K562 (cell line): ENCODE data around the gene HOXD1. TPM values are rescaled to one million over a fixed set of nuclear protein-coding genes. Genes with fewer than 3 reads are reported as not detected.
A peak's percentile ranks its signal among the peaks of the same experiment; 100 is the strongest.

ENCODE experiments used
- ESRRA ChIP-seq: fragments of 450-650 bp; IDR thresholded peaks from 2 replicates; pipeline ENCODE4 v1.6.1; 2014; ENCODE audit warnings: low read depth, mild to moderate bottlenecking, moderate library complexity, borderline replicate concordance
- ETV6 ChIP-seq, 3 experiments: fragments of 150-350 bp in 1 of 3; sonication (generic) in 1 of 3; formaldehyde crosslinking in 1 of 3; IDR thresholded peaks; 2 replicates each; pipeline versions ENCODE4 v1.6.1 to v1.8.0; 2014 to 2022; ENCODE audit warnings: borderline replicate concordance in 2 of 3, low read depth in 2 of 3, antibody characterized with exemption in 1 of 3, low read length in 1 of 3, mild to moderate bottlenecking in 1 of 3, missing genetic modification reagents in 1 of 3
- GATAD2B ChIP-seq: fragments of 450-650 bp; IDR thresholded peaks from 2 replicates; pipeline ENCODE4 v1.6.1; 2017; ENCODE audit warnings: mild to moderate bottlenecking, borderline replicate concordance
- MTF1 ChIP-seq: fragments of 250-450 bp; sonication (Bioruptor Pico); IDR thresholded peaks from 2 replicates; pipeline ENCODE4 v1.9.0; 2021; ENCODE audit warnings: moderate library complexity, mild to moderate bottlenecking, inconsistent platforms, borderline replicate concordance
- NFIX ChIP-seq: fragments of 250-450 bp; sonication (Bioruptor Pico); IDR thresholded peaks from 2 replicates; pipeline ENCODE4 v1.4.0; 2020; ENCODE audit warnings: low read depth, mild to moderate bottlenecking, moderate library complexity
- NR3C1 ChIP-seq: sonication (generic); formaldehyde crosslinking; IDR thresholded peaks from 2 replicates; pipeline ENCODE4 v1.8.1; 2022; ENCODE audit warnings: missing genetic modification reagents
- SMAD3 ChIP-seq: fragments of 450-650 bp; formaldehyde crosslinking; conservative IDR thresholded peaks from 2 replicates; pipeline ENCODE4 v1.4.0; 2020; ENCODE audit warnings: mild to moderate bottlenecking
- SNIP1 ChIP-seq: fragments of 450-650 bp; IDR thresholded peaks from 2 replicates; pipeline ENCODE4 v1.7.1; 2017; ENCODE audit warnings: low read depth, mild to moderate bottlenecking
- TCF7L2 ChIP-seq: fragments of 150-350 bp; IDR thresholded peaks from 2 replicates; pipeline ENCODE4 v1.6.1; 2016; ENCODE audit warnings: low read depth, mild to moderate bottlenecking, low read length, moderate library complexity
- ZNF324 ChIP-seq: fragments of 250-450 bp; sonication (Bioruptor Pico); IDR thresholded peaks from 2 replicates; pipeline ENCODE4 v1.4.0; 2020; ENCODE audit warnings: mild to moderate bottlenecking
- polyA plus RNA-seq, 8 experiments: library from polyadenylated mRNA; depleted of rRNA in 4 of 8; stranded (reverse) in 5 of 8; unstranded in 3 of 8; fragments of >200 nt; fragmentation: Nextera tagmentation in 2 of 8; fragmentation: Illumina TruSeq in 1 of 8; extraction: Ambion mirVana in 2 of 8; extraction: Trizol in 1 of 8; gene quantifications; 2 replicates each; pipeline versions ENCODE4 v1.2.1 to v1.2.3, GENCODE V29; 2011 to 2014; ENCODE audit warnings: inconsistent platforms in 1 of 8, missing spikeins in 1 of 8
- total RNA-seq, 7 experiments: library from RNA; depleted of rRNA in 6 of 7; stranded (reverse); fragments of >200 nt in 6 of 7; fragmentation: Illumina TruSeq in 2 of 7; extraction: Trizol in 2 of 7; gene quantifications; 2 replicates each; pipeline versions ENCODE4 v1.2.1 to v1.2.3, GENCODE V29; 2011 to 2021; ENCODE audit warnings: low replicate concordance in 1 of 7
- TF ChIP-seq, protein P1 (sequence below), 2 experiments: fragments of 150-350 bp in 1 of 2; IDR thresholded peaks; 2 replicates each; pipeline ENCODE4 v1.6.1; 2012 to 2016; ENCODE audit warnings: low read depth in 2 of 2, low read length in 2 of 2, mild to moderate bottlenecking in 1 of 2, moderate library complexity in 1 of 2
- TF ChIP-seq, protein P2 (sequence below), 3 experiments: IDR thresholded peaks in 2 of 3; conservative IDR thresholded peaks in 1 of 3; 2 replicates each; pipeline ENCODE4 v1.5.1; 2011 to 2012; ENCODE audit warnings: low read length in 3 of 3, mild to moderate bottlenecking in 3 of 3, control low read depth in 2 of 3, improper control_type of control experiment in 1 of 3, inconsistent platforms in 1 of 3, low read depth in 1 of 3, mixed read lengths in 1 of 3, moderate library complexity in 1 of 3; ENCODE audit not compliant: insufficient read depth in 2 of 3
- TF ChIP-seq, protein P3 (sequence below): fragments of 250-450 bp; sonication (Bioruptor Pico); IDR thresholded peaks from 2 replicates; pipeline ENCODE4 v1.8.0; 2022; ENCODE audit warnings: inconsistent platforms
- TF ChIP-seq, protein P4 (sequence below): fragments of 450-650 bp; formaldehyde crosslinking; IDR thresholded peaks from 2 replicates; pipeline ENCODE4 v1.4.0; 2022; ENCODE audit warnings: mild to moderate bottlenecking, moderate library complexity

Gene HOXD1
- total and polyA plus RNA-seq, 9 of the 15 experiments (the other 6 are each of a cell fraction or from before 2014, with no cell fraction given), result not detected

DNA sequence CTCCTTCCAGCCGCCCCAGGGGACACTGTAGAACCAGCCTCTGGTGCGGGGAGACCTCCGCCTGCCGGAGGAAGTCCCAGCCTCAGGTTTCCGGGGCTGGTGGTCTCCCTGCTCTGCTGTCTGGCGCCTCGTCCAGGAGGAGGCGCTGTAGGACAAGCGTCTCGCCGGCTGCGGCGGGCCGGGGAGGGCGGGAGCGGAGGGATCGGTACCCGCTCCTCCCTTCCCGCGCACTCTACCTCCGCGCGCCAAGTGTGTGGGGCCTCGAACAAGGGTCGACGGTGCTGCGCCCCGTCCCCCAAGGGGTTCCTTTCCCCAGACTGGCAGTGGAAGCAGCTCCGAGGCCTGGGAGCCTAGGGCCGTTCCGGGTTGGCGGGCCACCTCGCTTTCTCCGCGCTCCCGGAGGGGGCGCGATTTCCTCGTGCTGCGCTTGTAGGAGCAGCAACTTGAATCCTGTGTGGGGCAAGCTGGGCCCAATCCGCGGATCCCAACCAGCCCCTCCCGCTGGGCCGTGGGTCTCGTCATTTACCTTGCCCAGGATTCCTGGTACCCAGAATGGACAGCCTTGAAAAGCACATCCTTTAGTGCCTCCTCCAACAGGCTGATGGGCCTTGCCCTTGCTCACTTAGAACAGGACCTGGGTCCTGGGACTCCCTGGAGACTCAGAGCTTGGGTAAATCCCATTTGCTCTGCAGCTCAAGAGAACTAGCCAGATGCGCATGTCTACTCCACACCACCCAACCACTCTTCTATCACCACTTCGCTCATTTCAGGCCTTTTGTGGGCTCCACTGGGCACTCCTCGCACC is 47.8 kb upstream of the HOXD1 start (continued):
- TF ChIP-seq, protein P1, sequence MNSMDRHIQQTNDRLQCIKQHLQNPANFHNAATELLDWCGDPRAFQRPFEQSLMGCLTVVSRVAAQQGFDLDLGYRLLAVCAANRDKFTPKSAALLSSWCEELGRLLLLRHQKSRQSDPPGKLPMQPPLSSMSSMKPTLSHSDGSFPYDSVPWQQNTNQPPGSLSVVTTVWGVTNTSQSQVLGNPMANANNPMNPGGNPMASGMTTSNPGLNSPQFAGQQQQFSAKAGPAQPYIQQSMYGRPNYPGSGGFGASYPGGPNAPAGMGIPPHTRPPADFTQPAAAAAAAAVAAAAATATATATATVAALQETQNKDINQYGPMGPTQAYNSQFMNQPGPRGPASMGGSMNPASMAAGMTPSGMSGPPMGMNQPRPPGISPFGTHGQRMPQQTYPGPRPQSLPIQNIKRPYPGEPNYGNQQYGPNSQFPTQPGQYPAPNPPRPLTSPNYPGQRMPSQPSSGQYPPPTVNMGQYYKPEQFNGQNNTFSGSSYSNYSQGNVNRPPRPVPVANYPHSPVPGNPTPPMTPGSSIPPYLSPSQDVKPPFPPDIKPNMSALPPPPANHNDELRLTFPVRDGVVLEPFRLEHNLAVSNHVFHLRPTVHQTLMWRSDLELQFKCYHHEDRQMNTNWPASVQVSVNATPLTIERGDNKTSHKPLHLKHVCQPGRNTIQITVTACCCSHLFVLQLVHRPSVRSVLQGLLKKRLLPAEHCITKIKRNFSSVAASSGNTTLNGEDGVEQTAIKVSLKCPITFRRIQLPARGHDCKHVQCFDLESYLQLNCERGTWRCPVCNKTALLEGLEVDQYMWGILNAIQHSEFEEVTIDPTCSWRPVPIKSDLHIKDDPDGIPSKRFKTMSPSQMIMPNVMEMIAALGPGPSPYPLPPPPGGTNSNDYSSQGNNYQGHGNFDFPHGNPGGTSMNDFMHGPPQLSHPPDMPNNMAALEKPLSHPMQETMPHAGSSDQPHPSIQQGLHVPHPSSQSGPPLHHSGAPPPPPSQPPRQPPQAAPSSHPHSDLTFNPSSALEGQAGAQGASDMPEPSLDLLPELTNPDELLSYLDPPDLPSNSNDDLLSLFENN (IDR thresholded peaks at IDR 0.05; ENCODE audit: low read depth in 2 of 2, low read length in 2 of 2), result no peak
- TF ChIP-seq NFIX (CRISPR knock-in tag) (no peak), ETV6 (IDR thresholded peaks at IDR 0.05; ENCODE audit: borderline replicate concordance in 1 of 2, low read depth in 2 of 2, low read length in 1 of 2) (no peak), ETV6 (CRISPR knock-in tag; IDR thresholded peaks at IDR 0.05; ENCODE audit: borderline replicate concordance) (no peak), TCF7L2 (no peak), ZNF324 (CRISPR knock-in tag) (no peak), SNIP1 (no peak), GATAD2B (no peak), ESRRA (0 out of 2 replicates have a peak, but pooled peaks have one; percentile 43), SMAD3 (CRISPR knock-in tag) (no peak), NR3C1 (CRISPR knock-in tag) (no peak), MTF1 (CRISPR knock-in tag) (no peak)
- TF ChIP-seq, protein P2, sequence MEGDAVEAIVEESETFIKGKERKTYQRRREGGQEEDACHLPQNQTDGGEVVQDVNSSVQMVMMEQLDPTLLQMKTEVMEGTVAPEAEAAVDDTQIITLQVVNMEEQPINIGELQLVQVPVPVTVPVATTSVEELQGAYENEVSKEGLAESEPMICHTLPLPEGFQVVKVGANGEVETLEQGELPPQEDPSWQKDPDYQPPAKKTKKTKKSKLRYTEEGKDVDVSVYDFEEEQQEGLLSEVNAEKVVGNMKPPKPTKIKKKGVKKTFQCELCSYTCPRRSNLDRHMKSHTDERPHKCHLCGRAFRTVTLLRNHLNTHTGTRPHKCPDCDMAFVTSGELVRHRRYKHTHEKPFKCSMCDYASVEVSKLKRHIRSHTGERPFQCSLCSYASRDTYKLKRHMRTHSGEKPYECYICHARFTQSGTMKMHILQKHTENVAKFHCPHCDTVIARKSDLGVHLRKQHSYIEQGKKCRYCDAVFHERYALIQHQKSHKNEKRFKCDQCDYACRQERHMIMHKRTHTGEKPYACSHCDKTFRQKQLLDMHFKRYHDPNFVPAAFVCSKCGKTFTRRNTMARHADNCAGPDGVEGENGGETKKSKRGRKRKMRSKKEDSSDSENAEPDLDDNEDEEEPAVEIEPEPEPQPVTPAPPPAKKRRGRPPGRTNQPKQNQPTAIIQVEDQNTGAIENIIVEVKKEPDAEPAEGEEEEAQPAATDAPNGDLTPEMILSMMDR (IDR thresholded peaks at IDR 0.05 in 2 of 3, conservative IDR thresholded peaks at IDR 0.05 in 1 of 3; ENCODE audit: insufficient read depth in 2 of 3, low read depth in 1 of 3, low read length in 3 of 3), result peak; percentile 84 to 95 (median 91)
- TF ChIP-seq, protein P3, sequence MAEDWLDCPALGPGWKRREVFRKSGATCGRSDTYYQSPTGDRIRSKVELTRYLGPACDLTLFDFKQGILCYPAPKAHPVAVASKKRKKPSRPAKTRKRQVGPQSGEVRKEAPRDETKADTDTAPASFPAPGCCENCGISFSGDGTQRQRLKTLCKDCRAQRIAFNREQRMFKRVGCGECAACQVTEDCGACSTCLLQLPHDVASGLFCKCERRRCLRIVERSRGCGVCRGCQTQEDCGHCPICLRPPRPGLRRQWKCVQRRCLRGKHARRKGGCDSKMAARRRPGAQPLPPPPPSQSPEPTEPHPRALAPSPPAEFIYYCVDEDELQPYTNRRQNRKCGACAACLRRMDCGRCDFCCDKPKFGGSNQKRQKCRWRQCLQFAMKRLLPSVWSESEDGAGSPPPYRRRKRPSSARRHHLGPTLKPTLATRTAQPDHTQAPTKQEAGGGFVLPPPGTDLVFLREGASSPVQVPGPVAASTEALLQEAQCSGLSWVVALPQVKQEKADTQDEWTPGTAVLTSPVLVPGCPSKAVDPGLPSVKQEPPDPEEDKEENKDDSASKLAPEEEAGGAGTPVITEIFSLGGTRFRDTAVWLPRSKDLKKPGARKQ (CRISPR knock-in tag), result no peak
- TF ChIP-seq, protein P4, sequence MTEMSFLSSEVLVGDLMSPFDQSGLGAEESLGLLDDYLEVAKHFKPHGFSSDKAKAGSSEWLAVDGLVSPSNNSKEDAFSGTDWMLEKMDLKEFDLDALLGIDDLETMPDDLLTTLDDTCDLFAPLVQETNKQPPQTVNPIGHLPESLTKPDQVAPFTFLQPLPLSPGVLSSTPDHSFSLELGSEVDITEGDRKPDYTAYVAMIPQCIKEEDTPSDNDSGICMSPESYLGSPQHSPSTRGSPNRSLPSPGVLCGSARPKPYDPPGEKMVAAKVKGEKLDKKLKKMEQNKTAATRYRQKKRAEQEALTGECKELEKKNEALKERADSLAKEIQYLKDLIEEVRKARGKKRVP, result no peak
